MM.1S (cell line): Measurements from ENCODE around the gene ELP4.

Experiments used
- DNase-seq: peaks from one replicate; pipeline ENCODE4 v3.0.0-alpha.2; 2015
- H2AFZ ChIP-seq: fragments of 300-600 bp; sonication (generic); 2 replicates; pipeline ENCODE4 v1.6.0; 2016; ENCODE audit warnings: antibody characterized with exemption, low read length
- H3F3A ChIP-seq: fragments of 300-600 bp; sonication (generic); 2 replicates; pipeline ENCODE4 v1.6.1; 2016; ENCODE audit warnings: mild to moderate bottlenecking, antibody characterized with exemption, low read length, moderate library complexity, mixed read lengths; ENCODE audit not compliant: insufficient read depth
- H3K27ac ChIP-seq: fragments of 300-600 bp; sonication (generic); 2 replicates; pipeline ENCODE4 v1.5.1; 2016; ENCODE audit warnings: mild to moderate bottlenecking, low read length
- H3K27me3 ChIP-seq: fragments of 300-600 bp; sonication (generic); replicated peaks from 2 replicates; pipeline ENCODE4 v1.6.0; 2016; ENCODE audit warnings: low read length; ENCODE audit not compliant: insufficient read depth
- H3K36me3 ChIP-seq: fragments of 300-600 bp; sonication (generic); replicated peaks from 2 replicates; pipeline ENCODE4 v1.6.1; 2016; ENCODE audit warnings: mild to moderate bottlenecking, low read length, mixed read lengths; ENCODE audit not compliant: insufficient read depth
- H3K4me1 ChIP-seq: fragments of 300-600 bp; sonication (generic); 2 replicates; pipeline ENCODE4 v1.6.1; 2016; ENCODE audit warnings: low read length, mixed read lengths
- H3K4me2 ChIP-seq: fragments of 300-600 bp; sonication (generic); 2 replicates; pipeline ENCODE4 v1.6.0; 2016; ENCODE audit warnings: low read depth, low read length
- H3K4me3 ChIP-seq: fragments of 300-600 bp; sonication (generic); 2 replicates; pipeline ENCODE4 v1.5.1; 2016; ENCODE audit warnings: low read length, mixed read lengths
- H3K79me2 ChIP-seq: fragments of 300-600 bp; sonication (generic); 2 replicates; pipeline ENCODE4 v1.6.1; 2016; ENCODE audit warnings: mixed run types, low read length, mixed read lengths
- H3K9ac ChIP-seq: fragments of 300-600 bp; sonication (generic); 2 replicates; pipeline ENCODE4 v1.6.1; 2016; ENCODE audit warnings: low read length, mixed read lengths
- H3K9me2 ChIP-seq: fragments of 300-600 bp; sonication (generic); replicated peaks from 2 replicates; pipeline ENCODE4 v1.6.1; 2016; ENCODE audit warnings: mild to moderate bottlenecking, low read length, mixed read lengths; ENCODE audit not compliant: insufficient read depth
- H3K9me3 ChIP-seq: fragments of 300-600 bp; sonication (generic); replicated peaks from 2 replicates; pipeline ENCODE4 v1.6.1; 2016; ENCODE audit warnings: mild to moderate bottlenecking, low read length, mixed read lengths; ENCODE audit not compliant: insufficient read depth
- H4K20me1 ChIP-seq: fragments of 300-600 bp; sonication (generic); 2 replicates; pipeline ENCODE4 v1.6.1; 2016; ENCODE audit warnings: mild to moderate bottlenecking, low read length, moderate library complexity, mixed read lengths; ENCODE audit not compliant: insufficient read depth
- EZH2 ChIP-seq: fragments of 300-600 bp; sonication (generic); optimal IDR thresholded peaks from 2 replicates; pipeline ENCODE3; 2017; ENCODE audit warnings: low read depth, mild to moderate bottlenecking, antibody characterized with exemption, low read length, mixed read lengths
- EZH2phosphoT487 ChIP-seq: fragments of 300-600 bp; sonication (generic); IDR thresholded peaks from 2 replicates; pipeline ENCODE4 v1.6.1; 2018; ENCODE audit warnings: antibody characterized with exemption, low read length
- TF ChIP-seq, protein P1 (sequence below): fragments of 300-600 bp; sonication (generic); IDR thresholded peaks from 2 replicates; pipeline ENCODE4 v1.5.1; 2016; ENCODE audit warnings: antibody characterized with exemption, low read length, mixed read lengths

Gene ELP4

DNA sequence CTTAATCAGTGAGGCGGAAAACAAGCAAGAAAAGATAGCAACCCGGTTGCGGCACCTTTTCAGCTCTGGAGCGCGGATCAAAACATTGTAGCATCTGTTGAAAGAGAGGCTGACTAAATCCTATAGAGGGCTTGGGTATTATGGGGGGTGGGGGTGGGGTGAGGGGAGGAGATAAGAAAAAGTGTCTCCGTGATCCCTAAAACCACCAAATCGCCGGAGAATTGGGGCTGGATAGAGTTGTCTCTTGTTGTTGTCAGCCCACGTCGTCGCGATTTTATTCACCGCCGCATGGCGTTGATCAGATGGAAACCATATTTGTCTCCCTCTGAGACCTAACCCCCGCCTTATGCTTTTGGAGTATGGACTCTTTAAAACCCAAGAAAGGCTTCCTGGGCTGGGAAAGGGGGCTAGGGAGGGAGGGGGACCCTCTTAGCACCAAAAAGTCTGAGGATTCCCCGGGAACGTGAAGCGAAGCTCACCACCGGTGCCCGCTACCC is 288.5 kb downstream of the ELP4 start:
- TF ChIP-seq EZH2 = no peak
- TF ChIP-seq, protein P1, sequence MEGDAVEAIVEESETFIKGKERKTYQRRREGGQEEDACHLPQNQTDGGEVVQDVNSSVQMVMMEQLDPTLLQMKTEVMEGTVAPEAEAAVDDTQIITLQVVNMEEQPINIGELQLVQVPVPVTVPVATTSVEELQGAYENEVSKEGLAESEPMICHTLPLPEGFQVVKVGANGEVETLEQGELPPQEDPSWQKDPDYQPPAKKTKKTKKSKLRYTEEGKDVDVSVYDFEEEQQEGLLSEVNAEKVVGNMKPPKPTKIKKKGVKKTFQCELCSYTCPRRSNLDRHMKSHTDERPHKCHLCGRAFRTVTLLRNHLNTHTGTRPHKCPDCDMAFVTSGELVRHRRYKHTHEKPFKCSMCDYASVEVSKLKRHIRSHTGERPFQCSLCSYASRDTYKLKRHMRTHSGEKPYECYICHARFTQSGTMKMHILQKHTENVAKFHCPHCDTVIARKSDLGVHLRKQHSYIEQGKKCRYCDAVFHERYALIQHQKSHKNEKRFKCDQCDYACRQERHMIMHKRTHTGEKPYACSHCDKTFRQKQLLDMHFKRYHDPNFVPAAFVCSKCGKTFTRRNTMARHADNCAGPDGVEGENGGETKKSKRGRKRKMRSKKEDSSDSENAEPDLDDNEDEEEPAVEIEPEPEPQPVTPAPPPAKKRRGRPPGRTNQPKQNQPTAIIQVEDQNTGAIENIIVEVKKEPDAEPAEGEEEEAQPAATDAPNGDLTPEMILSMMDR = no peak
- no peak for TF ChIP-seq EZH2phosphoT487
- no peaks in the 10 kb centered on the region for H4K20me1 ChIP-seq
- no peaks in the 10 kb centered on the region for H3K36me3 ChIP-seq
- no peaks in the 10 kb centered on the region for H3K79me2 ChIP-seq
- H3K27me3 ChIP-seq = no peaks in the 10 kb centered on the region; the same call in 1 of the 2 replicates
- H3F3A ChIP-seq = no peaks in the 10 kb centered on the region
- H3K4me2 ChIP-seq = no peak overlapping the region
- no peak overlapping the region for H3K4me3 ChIP-seq
- no peaks in the 10 kb centered on the region for H3K9me3 ChIP-seq
- no peak for DNase-seq
- H3K9ac ChIP-seq = no peak overlapping the region
- no peak overlapping the region for H2AFZ ChIP-seq
- H3K9me2 ChIP-seq = no peaks in the 10 kb centered on the region
- H3K27ac ChIP-seq = no peak overlapping the region
- no peaks in the 10 kb centered on the region for H3K4me1 ChIP-seq

DNA sequence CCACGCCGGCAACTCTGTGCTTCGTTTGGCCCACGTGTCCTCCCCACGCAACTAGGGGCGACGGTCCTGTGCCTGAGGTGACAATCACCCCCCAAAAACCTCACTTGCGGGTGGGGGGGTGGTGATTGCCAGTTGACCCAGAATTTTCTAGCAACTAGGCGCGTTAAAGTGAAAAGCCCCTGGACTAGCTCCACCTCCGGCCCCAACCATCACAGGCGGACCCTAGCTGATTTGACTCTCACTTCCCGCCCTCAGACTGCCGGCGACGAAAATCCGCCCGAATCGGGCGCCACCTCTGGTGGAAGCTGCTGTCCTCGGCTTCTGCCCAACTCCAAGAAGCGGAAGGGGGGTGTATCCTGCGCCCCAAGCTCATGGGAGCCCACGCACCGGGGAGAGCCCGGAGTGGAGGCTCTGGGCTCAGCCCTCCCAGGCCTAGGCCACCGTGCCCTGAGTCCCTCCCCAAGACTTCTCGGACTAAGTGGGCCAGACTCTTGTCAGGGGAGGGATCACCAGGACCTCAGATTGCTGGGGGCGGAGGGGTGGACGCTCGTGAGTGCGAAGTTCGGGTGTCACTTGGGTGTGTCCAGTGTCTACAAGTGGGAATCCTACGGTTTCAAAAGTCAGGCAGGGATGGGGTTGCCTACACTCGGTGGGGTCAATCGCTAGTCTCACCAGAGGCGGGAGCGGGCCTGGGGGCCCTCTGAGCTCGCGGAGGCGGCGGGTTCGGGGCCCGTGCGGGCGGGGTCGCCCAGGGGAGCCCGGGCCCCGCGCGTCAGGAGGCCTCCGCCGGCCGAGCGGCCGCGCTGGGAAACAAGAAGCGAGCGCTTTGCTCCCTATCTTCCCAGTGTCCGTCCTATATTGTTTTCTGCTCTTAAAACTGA is 289.2 kb downstream of the ELP4 start:
- Histone ChIP-seq H2AFZ (no peak overlapping the region), H3K79me2 (no peaks in the 10 kb centered on the region), H3K4me1 (no peaks in the 10 kb centered on the region), H3K27me3 (peaks cover 1% of the 10 kb centered on the region; the same call in 1 of the 2 replicates), H3K9ac (no peak overlapping the region), H4K20me1 (no peaks in the 10 kb centered on the region), H3K9me3 (no peaks in the 10 kb centered on the region), H3K9me2 (no peaks in the 10 kb centered on the region), H3K4me2 (no peak overlapping the region), H3K4me3 (no peak overlapping the region), H3K27ac (no peak overlapping the region), H3F3A (no peaks in the 10 kb centered on the region), H3K36me3 (no peaks in the 10 kb centered on the region)
- TF ChIP-seq, protein P1 = no peak
- no peak for TF ChIP-seq EZH2
- TF ChIP-seq EZH2phosphoT487 = no peak
- peak; percentile 0 for DNase-seq

DNA sequence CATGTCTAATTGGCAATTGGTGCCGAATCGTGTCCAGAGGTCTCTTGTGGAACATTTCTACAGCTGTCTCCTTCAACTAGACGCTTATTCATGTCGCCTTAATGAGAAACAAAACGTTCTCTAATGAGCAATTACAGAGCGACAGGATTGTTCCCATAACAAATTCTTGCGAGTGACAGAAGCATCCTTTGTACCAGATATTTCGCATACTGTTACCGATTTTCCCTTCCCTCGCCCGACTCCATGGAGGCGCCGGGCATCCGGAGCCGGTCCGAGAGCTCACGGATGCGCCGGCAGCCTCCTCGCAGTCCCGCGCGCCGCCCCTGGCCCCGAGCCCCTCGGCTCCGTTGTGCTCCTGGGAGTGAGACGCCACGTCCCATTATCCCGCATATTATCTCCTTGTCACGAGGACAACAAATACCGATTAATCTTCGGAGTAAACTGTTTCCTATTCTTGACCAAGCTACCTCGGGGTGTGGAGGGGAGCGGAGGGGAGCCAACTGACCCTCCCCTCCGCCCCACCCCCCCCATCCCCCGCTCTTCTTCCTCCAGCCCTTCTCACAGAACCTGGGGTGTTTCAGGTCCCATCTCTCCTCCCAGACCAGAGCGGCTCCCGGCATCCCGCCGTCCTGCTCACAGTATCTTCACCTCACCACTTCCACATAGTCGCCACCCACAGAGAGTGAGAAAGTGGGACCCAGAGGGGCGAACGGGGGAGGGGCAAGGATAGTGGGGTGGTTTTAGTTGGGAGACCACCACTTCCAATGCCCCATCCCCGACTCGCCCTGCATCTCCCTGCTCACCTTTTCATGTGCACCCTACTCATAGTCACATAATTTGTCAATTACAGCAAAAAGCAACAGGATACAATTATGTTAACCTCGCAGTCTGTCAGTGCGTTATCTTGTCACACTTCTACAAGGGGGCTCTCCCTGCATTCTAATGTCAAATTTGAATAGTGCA is 290.1 kb downstream of the ELP4 start:
- Histone ChIP-seq H3K9ac (no peak overlapping the region), H3K27me3 (peaks cover 11% of the 10 kb centered on the region; the same call in 1 of the 2 replicates), H3K27ac (no peak overlapping the region), H3K9me3 (no peaks in the 10 kb centered on the region), H2AFZ (no peak overlapping the region), H3K4me3 (no peak overlapping the region), H3K79me2 (no peaks in the 10 kb centered on the region), H3F3A (no peaks in the 10 kb centered on the region), H3K9me2 (no peaks in the 10 kb centered on the region), H3K4me2 (no peak overlapping the region), H3K36me3 (no peaks in the 10 kb centered on the region), H4K20me1 (no peaks in the 10 kb centered on the region), H3K4me1 (no peaks in the 10 kb centered on the region)
- TF ChIP-seq, protein P1 = no peak
- TF ChIP-seq EZH2phosphoT487 = no peak
- no peak for TF ChIP-seq EZH2
- peak; percentile 3 for DNase-seq
